CD1c-positive myeloid dendritic cell (primary cell): Measurements from ENCODE around the gene SNX32.
"Not testable (repeated sequence)": the region's sequence is repeated elsewhere in the genome, so short reads cannot be mapped to it uniquely, and the experiment has no call there.

Source experiments
- DNase-seq: peaks from one replicate; pipeline ENCODE4 v3.0.0-alpha.2; 2016; ENCODE audit errors: extremely low spot score

Gene SNX32

DNA sequence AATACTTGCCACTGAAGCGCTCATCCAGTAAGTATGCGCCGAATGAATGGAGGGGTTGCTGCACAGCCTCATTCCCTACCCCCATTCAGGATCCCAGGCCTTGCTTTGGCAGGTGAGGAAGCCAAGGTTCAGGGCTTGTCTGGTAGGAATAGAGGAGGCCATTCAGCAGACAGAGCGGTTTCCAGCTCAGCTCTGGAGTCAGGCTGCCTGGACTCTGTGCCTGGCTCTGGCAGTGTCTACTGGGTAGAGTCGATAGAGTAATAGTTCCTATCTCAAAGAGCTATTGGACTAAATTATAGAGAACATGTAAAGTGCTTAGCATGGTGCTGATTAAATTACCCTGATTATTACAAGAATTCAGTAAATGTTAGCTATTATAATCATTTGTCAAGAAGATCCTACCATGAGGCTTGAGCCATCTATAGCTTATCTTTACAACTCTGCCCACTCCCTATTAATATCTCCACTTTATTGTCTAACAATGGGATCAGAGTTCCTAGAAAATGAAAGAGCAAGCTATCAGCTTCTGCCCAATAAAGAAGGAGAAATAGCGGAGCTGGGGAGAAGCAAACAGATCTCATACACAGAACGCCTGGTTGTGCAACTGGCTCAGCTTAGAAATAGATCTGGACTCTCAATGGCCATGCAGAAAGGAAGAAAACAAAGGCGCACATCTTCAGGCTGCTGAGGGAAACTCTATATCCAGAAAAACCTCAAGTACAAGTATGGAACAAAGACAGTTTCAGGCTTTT, 6.6 kb upstream of the SNX32 start:
- DNase-seq = no peak

DNA sequence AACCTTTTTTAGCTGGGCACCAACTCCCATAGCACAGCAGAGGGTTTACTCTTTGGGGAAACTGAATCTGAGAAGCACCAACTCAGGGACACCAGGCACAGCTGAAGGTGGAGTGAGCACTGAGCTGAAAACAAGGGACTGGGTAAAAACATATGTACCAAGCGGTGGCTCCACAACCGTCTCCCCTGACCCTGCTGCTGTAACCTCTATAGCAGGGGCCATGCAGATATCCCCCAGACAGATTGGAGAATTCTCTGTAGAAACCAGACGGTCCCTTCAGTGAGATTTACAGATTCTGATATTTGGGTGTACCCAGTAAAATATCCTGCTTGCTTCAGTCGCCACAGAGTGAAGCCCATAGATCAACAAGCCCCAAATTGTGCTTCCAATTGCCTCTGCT, 4.3 kb upstream of the SNX32 start:
- DNase-seq = no peak

DNA sequence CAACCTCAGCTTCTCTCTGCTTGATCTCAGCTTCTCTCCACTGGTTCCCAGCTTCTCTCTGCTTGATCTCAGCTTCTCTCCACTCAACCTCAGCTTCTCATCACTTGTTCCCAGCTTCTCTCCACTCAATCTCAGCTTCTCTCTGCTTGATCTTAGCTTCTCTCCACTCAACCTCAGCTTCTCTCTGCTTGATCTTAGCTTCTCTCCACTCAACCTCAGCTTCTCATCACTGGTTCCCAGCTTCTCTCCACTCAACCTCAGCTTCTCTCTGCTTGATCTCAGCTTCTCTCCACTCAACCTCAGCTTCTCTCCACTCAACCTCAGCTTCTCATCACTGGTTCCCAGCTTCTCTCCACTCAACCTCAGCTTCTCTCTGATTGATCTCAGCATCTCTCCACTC, 1.5 kb upstream of the SNX32 start:
- DNase-seq = not testable (repeated sequence)

DNA sequence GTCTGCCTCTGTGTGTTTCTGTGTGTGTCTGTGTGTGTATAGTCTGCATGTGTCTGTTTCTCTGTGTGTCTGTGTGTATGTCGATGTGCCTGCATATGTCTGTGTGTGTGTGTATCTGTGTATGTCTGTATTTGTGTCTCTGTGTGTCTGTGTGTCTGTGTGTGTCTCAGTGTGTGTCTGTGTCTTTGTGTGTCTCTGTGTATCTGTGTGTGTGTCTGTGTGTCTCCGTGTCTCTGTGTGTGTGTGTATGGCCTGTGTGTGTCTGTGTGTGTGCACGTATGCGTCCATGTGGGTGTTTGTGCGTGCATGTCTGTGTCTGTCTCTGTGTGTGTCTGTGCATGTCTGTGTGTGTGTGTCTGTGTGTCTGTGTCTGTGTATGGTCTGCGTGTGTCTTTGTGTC, 439 bp downstream of the SNX32 start:
- DNase-seq = no peak

DNA sequence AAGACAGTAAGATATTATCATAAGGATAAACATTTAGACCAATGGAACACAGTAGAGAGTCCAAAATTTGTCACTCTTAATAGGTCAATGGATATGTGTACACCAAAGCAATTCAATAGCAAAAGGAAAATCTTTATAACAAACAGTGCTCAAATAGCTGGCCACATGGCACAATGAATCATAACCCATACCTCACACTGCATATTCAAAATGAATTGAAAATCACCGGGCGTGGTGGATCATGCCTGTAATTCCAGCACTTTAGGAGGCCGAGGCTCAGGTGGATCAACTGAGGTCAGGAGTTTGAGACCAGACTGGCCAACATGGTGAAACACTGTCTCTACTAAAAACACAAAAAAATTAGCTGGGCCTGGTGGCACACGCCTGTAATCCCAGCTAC, 8.4 kb downstream of the SNX32 start:
- DNase-seq = no peak

DNA sequence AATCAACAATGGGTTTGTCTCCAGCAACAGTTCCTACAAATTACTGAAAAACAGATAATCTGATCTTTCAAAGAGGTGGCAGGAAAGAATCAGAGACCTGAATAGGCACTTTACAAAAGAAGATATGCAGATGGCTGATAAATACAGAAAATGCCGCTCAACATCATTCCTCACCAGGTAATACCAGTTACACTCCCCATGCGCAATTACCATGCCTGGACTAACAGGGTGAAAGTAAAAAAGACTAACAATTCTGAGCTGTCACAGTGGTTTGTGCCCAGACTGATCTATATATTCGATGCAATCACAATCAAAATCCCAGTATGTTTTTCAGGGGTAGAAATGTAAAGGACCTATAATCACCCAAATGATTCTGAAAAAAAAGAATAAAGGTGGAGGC, 10.0 kb downstream of the SNX32 start:
- DNase-seq = no peak

DNA sequence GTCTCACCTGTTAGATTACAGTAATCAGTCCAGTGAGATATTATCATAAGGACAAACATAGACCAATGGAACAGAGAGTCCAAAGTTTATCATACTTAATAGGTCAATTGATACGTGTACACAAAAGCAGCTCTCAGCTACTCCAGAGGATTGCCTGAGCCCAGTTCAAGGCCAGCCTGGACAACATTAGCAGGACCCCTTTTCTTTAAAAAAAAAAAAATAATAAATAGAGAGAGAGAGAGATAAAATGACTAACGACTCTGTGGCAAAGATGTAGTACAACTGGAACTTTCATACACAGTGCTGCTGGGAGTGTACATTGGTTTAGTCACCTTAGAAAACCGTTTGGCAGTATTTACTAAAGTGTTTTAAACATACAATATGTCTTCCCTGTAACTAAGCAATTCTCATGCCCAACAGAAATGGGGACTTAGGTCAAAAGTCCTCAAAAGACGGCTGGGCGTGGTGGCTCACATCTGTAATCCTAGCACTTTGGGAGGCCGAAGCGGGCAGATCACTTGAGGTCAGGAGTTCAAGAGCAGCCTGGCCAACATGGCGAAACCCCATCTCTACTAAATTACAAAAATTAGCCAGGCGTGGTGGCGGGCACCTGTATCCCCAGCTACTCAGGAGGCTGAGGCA, 10.6 kb downstream of the SNX32 start:
- DNase-seq = no peak

DNA sequence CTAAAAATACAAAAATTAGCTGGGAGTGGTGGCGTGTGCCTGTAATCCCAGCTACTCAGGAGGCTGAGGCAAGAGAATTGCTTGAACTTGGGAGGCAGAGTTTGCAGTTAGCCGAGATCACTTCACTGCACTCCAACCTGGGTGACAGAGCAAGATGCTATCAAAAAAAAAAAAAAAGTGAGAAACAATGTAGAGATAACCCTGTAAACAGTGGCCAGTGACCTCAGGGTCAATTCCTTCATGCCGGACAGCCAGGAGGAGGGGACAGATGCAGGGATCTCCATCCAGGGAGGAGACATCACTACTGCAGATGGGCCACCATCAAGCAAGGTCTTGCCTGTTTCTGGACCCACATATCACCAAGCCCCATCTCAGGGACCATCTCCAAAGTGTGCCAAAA, 14.0 kb downstream of the SNX32 start:
- no peak for DNase-seq

DNA sequence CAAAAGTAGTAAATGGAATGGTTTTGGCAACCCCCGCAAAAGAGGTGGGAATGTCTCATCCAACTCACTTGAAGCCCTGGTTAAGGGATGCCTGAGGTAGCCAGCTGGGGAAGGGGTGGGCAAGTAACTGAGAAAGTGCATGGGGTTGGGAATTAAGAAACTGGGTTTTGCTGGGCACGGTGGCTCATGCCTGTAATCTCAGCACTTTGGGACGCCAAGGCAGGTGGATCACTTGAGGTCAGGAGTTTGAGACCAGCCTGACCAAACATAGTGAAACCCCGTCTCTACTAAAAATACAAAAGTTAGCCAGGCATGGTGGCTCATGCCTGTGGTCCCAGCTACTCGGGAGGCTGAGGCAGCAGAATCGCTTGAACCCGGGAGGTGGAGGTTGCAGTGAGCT, 14.9 kb downstream of the SNX32 start:
- not testable (repeated sequence) for DNase-seq

DNA sequence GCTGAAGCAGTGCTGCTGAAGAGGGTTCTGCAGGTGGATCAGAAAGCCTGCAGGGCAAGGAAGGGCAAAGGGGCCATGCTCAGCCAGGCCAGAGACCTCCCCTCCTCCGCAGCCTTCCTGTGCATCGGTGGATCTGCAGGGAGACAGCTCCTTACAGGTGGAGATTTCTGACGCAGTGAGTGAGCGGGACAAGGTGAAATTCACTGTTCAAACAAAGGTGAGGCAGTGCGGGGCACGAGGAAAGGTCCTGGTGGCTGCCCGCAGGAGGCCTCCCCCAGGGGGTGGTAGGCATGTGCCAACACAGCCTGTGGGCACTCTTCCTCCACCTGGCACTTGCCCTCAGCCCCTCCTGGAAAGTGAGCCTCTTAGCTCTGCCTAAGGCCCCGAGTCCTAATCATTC, 15.6 kb downstream of the SNX32 start:
- no peak for DNase-seq

DNA sequence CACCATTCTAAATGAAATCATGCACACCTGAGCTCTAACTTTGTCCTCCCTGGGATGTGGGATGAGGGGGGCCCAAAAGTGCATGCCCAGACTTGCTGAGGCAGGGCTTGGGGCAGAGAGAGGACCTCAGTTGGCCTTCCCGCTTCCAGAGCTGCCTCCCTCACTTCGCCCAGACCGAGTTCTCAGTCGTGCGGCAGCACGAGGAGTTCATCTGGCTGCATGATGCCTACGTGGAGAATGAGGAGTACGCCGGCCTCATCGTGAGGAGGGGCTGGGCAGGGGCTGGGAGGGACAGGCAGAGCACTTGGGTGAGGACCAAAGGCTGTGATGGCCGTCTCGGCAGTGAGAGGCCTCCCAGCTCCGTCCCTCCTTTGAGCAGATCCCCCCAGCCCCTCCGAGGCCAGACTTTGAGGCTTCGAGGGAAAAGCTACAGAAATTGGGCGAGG, 16.0 kb downstream of the SNX32 start:
- DNase-seq = no peak

DNA sequence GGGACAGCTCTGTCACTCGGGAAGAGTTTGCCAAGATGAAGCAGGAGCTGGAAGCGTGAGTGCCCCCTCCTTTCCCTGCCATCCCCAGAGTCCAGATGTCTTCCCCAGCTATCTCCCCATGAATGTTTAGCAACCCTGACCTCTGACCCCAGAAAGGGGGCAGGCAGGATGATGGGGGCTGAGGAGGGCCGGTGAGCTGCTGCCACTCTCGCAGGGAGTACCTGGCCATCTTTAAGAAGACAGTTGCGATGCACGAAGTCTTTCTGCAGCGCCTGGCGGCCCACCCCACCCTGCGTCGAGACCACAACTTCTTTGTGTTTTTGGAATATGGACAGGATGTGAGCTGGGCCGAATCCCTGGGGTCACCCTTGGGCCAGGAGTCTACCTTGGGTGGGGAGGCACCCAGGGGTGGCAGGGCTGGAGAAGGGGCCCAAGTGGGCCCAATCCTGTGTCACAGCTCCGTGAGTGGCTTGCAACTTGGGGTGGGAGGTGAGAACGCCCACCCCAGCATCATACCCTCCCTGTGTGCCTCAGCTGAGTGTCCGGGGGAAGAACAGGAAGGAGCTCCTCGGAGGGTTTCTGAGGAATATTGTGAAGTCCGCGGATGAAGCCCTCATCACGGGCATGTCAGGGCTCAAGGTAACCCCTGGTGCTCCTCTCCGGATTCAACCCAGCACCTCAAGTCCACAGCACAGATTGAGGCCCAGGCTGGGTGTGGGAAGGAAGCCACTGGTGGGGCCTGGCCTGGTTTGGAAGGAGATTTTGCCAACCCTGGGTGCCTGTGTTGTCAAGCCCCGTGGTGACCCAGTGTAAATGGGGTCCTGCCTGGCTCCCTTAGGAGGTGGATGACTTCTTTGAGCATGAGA, 16.7 kb downstream of the SNX32 start:
- DNase-seq = no peak

DNA sequence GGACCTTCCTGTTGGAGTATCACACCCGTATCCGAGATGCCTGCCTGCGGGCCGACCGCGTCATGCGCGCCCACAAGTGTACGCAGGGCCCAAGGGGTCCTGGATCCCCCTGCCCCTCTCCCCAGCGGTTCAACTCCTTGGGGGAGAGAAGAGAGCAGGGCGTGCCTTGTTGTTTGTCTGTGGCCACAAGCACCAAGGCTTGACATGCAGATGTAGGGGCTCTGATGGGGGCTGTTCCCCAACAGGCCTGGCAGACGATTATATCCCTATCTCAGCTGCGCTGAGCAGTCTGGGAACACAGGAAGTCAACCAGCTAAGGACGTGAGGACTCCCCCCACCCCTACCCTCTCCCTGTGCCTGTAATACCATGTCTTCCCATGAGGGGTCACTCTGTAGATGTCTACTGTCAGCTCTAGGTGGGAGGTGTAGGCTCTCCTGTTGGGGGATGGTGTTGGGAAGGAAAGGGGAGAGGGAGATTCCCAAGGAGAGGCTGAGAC, 17.4 kb downstream of the SNX32 start:
- peak; percentile 43 for DNase-seq

DNA sequence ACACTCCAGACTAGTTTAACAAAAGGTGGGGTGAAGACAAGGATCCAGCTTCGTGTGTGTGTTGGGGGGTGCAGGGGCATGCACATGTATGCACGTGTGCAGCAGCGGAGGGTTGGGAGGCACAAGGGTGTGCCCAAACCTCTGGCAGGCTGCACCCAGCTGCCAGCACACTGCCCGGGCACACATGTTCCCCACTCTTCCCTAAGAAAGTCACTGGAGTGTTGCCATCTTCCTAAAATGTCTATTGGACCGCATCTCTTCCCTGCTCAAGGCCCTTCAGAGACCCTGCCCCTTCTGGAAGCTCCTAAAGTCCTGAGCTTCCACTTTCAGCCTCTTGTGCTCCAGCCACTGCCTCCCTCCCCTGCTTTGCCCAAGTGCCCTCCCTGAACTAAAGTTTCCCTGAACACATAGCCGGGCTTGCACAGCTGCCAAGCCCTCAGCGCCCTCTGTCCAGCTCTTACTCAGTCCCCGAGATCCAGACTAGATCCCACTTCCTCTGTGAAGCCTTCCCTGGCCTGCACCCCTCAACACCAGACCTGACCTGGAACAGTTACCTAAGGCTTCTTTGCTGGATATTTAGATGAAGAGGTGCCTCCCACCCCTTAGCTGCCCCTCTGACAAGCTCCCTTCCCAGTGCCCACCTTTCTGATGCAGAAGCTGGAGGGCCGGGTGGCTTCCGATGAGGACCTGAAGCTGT, 18.2 kb downstream of the SNX32 start:
- no peak for DNase-seq

DNA sequence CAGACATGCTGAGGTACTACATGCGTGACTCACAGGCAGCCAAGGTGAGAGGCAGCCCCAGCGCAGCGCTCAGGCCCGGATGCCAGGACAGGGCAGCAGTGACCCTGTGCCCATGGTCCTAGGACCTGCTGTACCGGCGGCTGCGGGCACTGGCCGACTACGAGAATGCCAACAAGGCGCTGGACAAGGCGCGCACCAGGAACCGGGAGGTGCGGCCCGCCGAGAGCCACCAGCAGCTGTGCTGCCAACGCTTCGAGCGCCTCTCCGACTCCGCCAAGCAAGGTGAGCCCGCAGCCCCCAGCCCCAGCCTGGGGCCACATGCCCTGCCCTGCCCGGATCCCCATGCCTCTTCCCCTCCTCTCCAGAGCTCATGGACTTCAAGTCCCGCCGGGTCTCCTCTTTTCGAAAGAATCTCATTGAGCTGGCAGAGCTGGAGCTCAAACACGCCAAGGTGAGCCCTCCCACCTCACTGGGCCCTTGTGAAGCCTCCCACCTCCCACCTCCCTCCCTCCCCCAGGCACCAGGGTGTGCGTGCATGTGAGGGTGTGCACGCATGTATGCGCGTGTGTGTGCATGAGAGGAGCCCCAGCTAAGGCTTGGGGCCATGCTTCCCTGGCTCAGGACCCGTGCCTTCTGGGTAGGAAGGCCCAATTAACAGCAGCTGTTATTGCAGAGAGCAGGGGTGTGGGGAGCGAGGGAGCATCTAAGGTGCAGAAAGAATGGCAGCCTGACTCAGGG, 18.9 kb downstream of the SNX32 start:
- no peak for DNase-seq

DNA sequence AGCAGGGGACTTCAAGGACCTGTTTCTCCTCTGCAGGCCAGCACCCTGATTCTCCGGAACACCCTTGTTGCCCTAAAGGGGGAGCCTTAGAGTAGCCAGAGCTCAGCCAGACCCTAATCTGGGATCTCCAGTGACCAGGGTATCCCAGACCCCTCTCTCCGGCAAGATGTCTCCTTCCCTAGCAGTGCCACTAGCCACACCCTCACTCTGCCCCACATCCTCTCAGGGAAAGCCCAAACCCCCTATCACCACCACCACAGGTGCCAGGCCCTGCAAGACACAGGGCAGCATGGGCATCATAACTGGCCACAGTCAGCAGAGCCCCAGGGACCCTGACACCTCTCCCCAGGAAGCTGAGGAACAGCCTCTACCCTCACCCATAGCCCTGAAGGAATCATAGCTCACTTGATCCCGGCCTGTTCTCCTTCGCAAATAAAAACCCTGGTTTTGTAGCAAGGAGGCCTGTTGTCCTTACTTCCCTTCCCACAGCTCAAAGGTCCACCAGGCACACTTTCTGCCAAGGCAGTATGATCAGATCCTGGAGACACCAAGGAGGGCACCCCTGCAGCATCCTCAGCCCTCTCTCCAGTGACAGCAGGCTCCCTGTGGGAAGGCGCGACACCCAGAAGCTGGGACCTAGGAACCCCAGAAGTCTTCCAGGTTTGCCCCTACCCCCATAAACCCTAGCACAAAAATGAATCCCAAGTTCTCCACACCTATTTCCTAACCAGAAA, 19.6 kb downstream of the SNX32 start:
- no peak for DNase-seq

DNA sequence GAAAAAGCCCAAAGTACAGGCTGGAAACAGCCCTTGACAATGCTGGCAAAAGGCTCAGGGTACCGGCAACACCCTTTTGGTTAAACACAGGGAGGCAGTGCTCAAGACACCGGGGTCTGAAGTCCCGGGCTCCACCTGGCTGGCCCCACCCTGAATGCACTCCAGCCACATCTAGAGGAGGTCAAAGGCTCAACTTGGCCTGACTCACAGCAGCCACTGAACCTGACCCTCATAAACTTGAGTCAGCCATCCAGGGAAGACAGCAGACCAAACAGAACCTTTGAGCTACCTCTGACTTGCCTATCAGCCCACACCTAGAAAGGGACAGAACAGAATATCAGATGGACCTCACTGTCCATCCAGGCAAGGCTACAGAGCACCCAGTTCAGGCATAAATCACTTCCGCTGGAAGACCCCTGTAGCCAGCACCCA, 20.4 kb downstream of the SNX32 start:
- no peak for DNase-seq

DNA sequence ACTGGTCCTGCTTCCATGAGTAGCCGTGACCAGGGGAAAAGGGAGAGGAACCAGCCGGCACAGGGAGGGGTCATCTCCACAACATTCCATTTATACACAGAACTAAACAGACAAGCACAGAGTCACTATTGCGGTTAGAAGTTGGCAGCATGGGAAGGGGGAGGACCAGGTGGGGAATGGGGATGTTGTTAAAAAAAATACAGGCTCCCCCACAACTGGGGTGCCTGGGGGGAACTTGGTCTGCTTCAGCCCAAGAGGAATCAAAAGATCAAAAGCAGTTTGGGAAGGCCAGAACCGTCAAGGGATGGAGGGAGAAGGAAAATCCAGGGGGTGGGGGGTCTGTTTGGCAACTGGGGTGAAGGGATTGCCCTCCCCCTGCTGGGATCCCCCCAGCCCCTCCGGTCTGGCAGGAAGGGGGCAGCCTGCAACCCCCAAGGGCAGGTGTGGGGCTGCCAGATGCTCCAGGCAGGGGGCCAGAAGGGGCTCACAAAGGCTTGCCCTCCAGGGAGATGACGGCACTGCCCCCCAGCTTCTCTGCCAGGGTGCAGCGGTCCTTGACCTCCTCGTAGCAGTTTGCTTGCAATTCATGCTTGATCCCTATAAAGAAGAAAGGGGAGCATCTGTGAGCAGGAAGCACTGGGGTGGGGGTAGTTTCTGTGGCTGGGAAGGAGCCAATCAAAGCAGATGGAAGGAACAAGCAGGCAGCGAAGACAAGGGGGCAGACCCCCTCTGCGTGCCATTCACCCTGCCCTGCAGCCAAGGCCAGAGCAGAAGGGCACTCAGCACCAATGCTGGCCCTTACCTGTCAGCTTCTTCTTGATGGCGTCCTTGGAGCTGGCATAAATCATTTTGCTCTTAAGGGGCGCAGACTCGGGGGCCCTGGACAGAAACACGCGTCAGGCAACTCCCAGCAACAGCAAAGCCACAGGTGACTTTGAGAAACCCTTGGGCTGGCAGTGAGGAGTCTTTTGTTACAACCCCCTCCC, 21.4 kb downstream of the SNX32 start:
- DNase-seq = no peak

DNA sequence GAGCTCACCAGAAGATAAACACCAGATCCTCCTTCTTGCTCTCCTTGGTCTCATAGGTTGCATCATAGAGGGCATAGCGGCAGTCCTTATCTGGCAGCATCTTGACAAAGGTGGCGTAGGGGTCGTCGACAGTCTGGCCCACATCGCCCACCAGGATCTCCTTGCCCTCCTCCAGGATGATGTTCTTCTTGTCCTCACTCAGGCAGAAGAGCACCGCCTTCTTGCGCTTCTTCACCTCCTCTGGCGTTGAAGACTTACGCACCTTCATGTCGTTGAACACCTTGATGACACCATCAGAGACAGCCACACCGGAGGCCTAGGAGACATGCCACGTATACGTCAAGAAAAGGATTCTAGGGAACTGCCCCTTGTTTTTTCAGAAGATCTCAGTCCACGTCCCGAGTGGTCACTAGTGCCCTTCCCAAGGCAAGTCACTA, 22.2 kb downstream of the SNX32 start:
- DNase-seq = no peak
